Measurements from ENCODE around the gene MEIOB.
"Not testable (repeated sequence)": the region's sequence is repeated elsewhere in the genome, so short reads cannot be mapped to it uniquely, and the experiment has no call there.

The MEIOB gene

DNA sequence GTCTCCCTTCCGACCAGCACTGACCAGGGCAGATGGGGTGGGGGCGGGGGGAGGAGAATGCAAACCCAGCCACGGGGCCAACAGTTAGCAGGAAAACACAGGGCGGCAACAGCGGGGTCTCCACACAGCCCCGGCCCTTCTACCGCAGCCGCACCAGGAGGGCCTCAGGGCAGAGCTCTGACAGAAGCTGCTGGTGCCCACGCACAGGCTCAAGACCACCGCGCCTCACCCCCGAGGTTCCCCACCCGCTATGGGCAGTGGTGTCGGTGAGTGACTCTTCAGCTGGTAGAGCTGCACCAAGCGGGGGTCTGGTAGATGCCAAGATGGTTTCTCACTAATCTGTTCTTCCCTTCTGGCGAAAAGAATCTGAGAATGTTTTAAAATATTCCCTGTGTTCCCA, 61.4 kb downstream of the MEIOB start:
- no peak for DNase-seq (ENCODE audit: low read depth in 2 of 2)
- TF ChIP-seq CTCF (IDR thresholded peaks at IDR 0.05; ENCODE audit: low read depth, low read length), result no peak
- H3K4me3 ChIP-seq (replicated peaks in 1 of 2; ENCODE audit: low read depth in 2 of 2, low read length in 2 of 2), result no peak overlapping the region

GRCh38 chr16:1810106-1810505, 61.9 kb downstream of the MEIOB start:
- H3K4me3 ChIP-seq (replicated peaks in 1 of 2; ENCODE audit: low read depth in 2 of 2, low read length in 2 of 2), result no peak overlapping the region
- DNase-seq (ENCODE audit: low read depth in 2 of 2), result no peak
- TF ChIP-seq CTCF (IDR thresholded peaks at IDR 0.05; ENCODE audit: low read depth, low read length), result no peak

- DNase-seq (ENCODE audit: low read depth in 2 of 2), result no peak
- no peak overlapping the region for H3K4me3 ChIP-seq (replicated peaks in 1 of 2; ENCODE audit: low read depth in 2 of 2, low read length in 2 of 2)
- TF ChIP-seq CTCF (IDR thresholded peaks at IDR 0.05; ENCODE audit: low read depth, low read length), result no peak
These were observed 62.6 kb downstream of the MEIOB start for GRCh38 chr16:1809281-1809801.

DNA sequence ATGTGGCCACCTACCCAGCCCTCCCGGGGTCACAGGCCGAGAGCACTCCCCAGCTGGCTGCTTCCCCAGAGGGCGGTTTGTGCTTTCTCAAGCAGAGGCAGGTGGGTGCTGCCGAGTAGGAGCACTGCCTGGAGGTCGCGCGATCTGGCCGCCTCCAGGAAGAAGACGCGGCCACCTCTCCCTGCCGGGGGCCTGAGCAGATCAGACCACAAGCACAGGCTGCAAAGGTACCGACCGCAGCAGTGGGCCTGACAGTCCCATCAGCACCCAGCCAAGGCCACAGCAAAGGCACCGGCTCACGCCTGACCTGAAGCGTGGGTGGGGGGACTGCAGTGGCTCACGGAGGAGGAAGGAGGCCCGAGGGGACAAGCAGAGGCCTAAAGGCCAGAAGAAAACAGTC, 63.3 kb downstream of the MEIOB start:
- no peak overlapping the region for H3K4me3 ChIP-seq (replicated peaks in 1 of 2; ENCODE audit: low read depth in 2 of 2, low read length in 2 of 2)
- no peak for TF ChIP-seq CTCF (IDR thresholded peaks at IDR 0.05; ENCODE audit: low read depth, low read length)
- no peak for DNase-seq (ENCODE audit: low read depth in 2 of 2)

DNA sequence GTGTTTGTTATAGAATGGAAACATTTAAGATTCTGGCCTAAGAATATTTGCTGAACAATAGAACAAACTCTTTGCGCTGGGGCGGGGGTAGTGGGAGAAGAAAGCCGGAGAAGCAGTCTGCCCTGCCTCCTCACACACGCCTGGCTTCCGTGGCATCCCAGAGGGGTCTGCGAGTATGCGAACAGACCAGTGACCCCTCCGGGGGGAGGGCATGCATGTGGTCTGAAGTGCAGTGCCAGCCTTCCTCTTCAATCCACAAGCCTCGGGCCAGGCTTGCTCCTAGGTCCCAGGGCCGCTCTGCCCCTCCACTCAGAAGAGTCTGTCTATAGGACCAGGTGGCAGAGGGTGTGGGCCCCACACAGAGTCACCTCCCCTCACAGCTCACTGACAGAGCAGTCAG, 64.3 kb downstream of the MEIOB start:
- no peak for TF ChIP-seq CTCF (IDR thresholded peaks at IDR 0.05; ENCODE audit: low read depth, low read length)

DNA sequence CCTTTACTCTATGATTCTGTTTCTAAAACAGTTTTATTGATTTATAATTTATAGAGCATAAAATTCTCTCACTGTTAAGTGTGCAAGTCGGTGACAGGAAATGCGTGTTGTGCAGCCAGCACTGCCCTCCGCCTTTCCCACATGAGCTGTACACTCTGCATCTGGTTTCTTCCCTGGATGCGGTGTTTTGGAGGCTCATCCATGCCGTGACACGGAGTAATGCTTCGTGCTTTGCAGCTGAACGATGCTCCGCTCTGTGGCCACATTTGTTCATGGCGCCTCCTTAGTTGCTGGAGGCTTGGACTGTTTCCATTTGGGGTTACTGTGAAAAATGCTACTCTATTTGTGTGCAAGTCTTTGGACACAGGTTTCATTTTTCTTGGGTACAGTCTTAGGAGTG, 71.3 kb downstream of the MEIOB start:
- H3K4me3 ChIP-seq (replicated peaks in 1 of 2; ENCODE audit: low read depth in 2 of 2, low read length in 2 of 2), result no peak overlapping the region
- TF ChIP-seq CTCF (IDR thresholded peaks at IDR 0.05; ENCODE audit: low read depth, low read length), result no peak
- no peak for DNase-seq (ENCODE audit: low read depth in 2 of 2)

More for the DNA sequence above, 64.3 kb downstream of the MEIOB start:
- no peak for DNase-seq (ENCODE audit: low read depth in 2 of 2)
- H3K4me3 ChIP-seq (replicated peaks in 1 of 2; ENCODE audit: low read depth in 2 of 2, low read length in 2 of 2), result no peak overlapping the region

DNA sequence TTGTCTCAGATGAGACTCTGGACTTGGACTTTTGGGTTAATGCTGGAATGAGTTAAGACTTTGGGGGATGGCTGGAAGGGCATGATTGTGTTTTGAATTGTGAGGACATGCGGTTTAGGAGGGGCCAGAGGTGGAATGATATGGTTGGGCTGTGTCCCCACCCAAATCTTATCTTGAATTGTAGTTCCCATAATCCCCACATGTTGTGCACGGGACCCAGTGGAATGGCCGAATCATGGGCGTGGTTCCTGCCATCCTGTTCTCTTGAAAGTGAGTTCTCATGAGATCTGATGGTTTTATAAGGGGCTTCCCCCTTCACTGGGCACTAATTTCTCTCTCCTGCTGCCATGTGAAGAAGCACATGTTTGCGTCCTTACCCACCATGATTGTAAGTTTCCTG, 72.7 kb downstream of the MEIOB start:
- not testable (repeated sequence) for DNase-seq (ENCODE audit: low read depth in 2 of 2); H3K4me3 ChIP-seq (replicated peaks in 1 of 2; ENCODE audit: low read depth in 2 of 2, low read length in 2 of 2)

Measured in cardiac fibroblast (primary cell).